Suprapubic skin (tissue), 4 donors: ENCODE results near the gene F7. TPM values are rescaled to one million over a fixed set of nuclear protein-coding genes. Genes with fewer than 3 reads are reported as not detected.
A peak's percentile ranks its signal among the peaks of the same experiment; 100 is the strongest.
"Not testable (repeated sequence)": the region's sequence is repeated elsewhere in the genome, so short reads cannot be mapped to it uniquely, and the experiment has no call there.

Source experiments
- DNase-seq, 2 donors: peaks; one replicate each; pipeline ENCODE4 v3.0.0-alpha.2; 2019; ENCODE audit warnings: low spot score in 2 of 2
- H3K27ac ChIP-seq: fragments of 200-600 bp; sonication (generic); one replicate; pipeline ENCODE4 v1.5.1; 2019
- H3K27me3 ChIP-seq: fragments of 200-600 bp; sonication (generic); one replicate; pipeline ENCODE4 v1.5.1; 2019
- H3K36me3 ChIP-seq: fragments of 200-600 bp; sonication (generic); one replicate; pipeline ENCODE4 v1.5.1; 2019
- H3K4me1 ChIP-seq: fragments of 200-600 bp; sonication (generic); one replicate; pipeline ENCODE4 v1.5.1; 2019
- H3K4me3 ChIP-seq: fragments of 200-600 bp; sonication (generic); one replicate; pipeline ENCODE4 v1.5.1; 2019; ENCODE audit warnings: mild to moderate bottlenecking
- H3K9me3 ChIP-seq: fragments of 200-600 bp; sonication (generic); one replicate; pipeline ENCODE4 v1.5.1; 2019
- EP300 ChIP-seq: sonication (generic); formaldehyde crosslinking; IDR thresholded peaks from one replicate; pipeline ENCODE4 v1.6.1; 2017; ENCODE audit warnings: antibody characterized with exemption
- POLR2A ChIP-seq, 2 donors: fragments of 450-650 bp; IDR thresholded peaks; one replicate each; pipeline ENCODE4 v1.6.1; 2017; ENCODE audit warnings: antibody characterized with exemption in 2 of 2, mild to moderate bottlenecking in 2 of 2, moderate library complexity in 2 of 2
- POLR2AphosphoS5 ChIP-seq, 3 donors: sonication (generic); formaldehyde crosslinking; IDR thresholded peaks; one replicate each; pipeline ENCODE4 v1.6.1; 2017; ENCODE audit warnings: antibody characterized with exemption in 3 of 3
- WGBS: methylation state at CpG from one replicate; pipeline ENCODE4 v1.1.5; 2018; 5-methylcytosine and 5-hydroxymethylcytosine counted together
- total RNA-seq, 4 donors: library from RNA; depleted of rRNA; stranded (reverse); fragments of >200 nt; gene quantifications; one replicate each; pipeline ENCODE4 v1.1.0, GENCODE V29; 2016
- TF ChIP-seq, protein P1 (sequence below), 2 donors: fragments of 200-600 bp in 1 of 2; fragments of 450-650 bp in 1 of 2; sonication (generic) in 1 of 2; IDR thresholded peaks; one replicate each; pipeline ENCODE4 v1.5.1; 2016 to 2019; ENCODE audit warnings: antibody characterized with exemption in 2 of 2, mild to moderate bottlenecking in 1 of 2, moderate library complexity in 1 of 2

F7 gene
- total RNA-seq, 4 donors from 2014 or later = not detected

- no peaks in the 10 kb centered on the region for H3K27me3 ChIP-seq
- H3K27ac ChIP-seq = no peak overlapping the region
- no peak for TF ChIP-seq EP300
- TF ChIP-seq POLR2AphosphoS5 (IDR thresholded peaks at IDR 0.05) = no peak
- no peak for TF ChIP-seq POLR2A (IDR thresholded peaks at IDR 0.05)
- TF ChIP-seq, protein P1, sequence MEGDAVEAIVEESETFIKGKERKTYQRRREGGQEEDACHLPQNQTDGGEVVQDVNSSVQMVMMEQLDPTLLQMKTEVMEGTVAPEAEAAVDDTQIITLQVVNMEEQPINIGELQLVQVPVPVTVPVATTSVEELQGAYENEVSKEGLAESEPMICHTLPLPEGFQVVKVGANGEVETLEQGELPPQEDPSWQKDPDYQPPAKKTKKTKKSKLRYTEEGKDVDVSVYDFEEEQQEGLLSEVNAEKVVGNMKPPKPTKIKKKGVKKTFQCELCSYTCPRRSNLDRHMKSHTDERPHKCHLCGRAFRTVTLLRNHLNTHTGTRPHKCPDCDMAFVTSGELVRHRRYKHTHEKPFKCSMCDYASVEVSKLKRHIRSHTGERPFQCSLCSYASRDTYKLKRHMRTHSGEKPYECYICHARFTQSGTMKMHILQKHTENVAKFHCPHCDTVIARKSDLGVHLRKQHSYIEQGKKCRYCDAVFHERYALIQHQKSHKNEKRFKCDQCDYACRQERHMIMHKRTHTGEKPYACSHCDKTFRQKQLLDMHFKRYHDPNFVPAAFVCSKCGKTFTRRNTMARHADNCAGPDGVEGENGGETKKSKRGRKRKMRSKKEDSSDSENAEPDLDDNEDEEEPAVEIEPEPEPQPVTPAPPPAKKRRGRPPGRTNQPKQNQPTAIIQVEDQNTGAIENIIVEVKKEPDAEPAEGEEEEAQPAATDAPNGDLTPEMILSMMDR (IDR thresholded peaks at IDR 0.05) = no peak
- no peaks in the 10 kb centered on the region for H3K9me3 ChIP-seq
- H3K36me3 ChIP-seq = peaks cover 53% of the 10 kb centered on the region
- peak; percentile 57 to 76 for DNase-seq
- WGBS = 95% methylated on average over 23 of the region's 42 CpGs
- peaks cover 2% of the 10 kb centered on the region for H3K4me1 ChIP-seq
- H3K4me3 ChIP-seq = no peak overlapping the region
These were observed 27.4 kb upstream of the F7 start for GRCh38 chr13:113077953-113078901.

- peak in 1 of 2 donors; percentile 32 for DNase-seq
- peaks cover 50% of the 10 kb centered on the region for H3K36me3 ChIP-seq
These were observed 26.4 kb upstream of the F7 start for GRCh38 chr13:113078902-113079780.

GRCh38 chr13:113079781-113080080, 25.9 kb upstream of the F7 start:
- H3K9me3 ChIP-seq, H3K27ac ChIP-seq, DNase-seq, H3K27me3 ChIP-seq, H3K4me3 ChIP-seq: not testable (repeated sequence)
- peaks cover 44% of the 10 kb centered on the region for H3K36me3 ChIP-seq
- H3K4me1 ChIP-seq = peaks cover 11% of the 10 kb centered on the region
- WGBS = 74% methylated on average over 9 of the region's 9 CpGs

More at GRCh38 chr13:113078902-113079780, 26.4 kb upstream of the F7 start:
- TF ChIP-seq POLR2AphosphoS5 (IDR thresholded peaks at IDR 0.05) (no peak), EP300 (no peak), POLR2A (IDR thresholded peaks at IDR 0.05) (no peak)
- TF ChIP-seq, protein P1 (IDR thresholded peaks at IDR 0.05) = no peak
- Histone ChIP-seq H3K27ac (no peak overlapping the region), H3K9me3 (no peaks in the 10 kb centered on the region), H3K4me1 (peaks cover 11% of the 10 kb centered on the region), H3K4me3 (no peak overlapping the region), H3K27me3 (no peaks in the 10 kb centered on the region)
- 78% methylated on average over 17 of the region's 27 CpGs for WGBS

- Histone ChIP-seq H3K4me3 (no peak overlapping the region), H3K27me3 (no peaks in the 10 kb centered on the region), H3K27ac (no peak overlapping the region), H3K4me1 (peaks cover 11% of the 10 kb centered on the region), H3K9me3 (no peaks in the 10 kb centered on the region), H3K36me3 (peaks cover 37% of the 10 kb centered on the region)
- 78% methylated on average over 4 of the region's 18 CpGs for WGBS
- TF ChIP-seq, protein P1 (IDR thresholded peaks at IDR 0.05) = no peak
- TF ChIP-seq EP300 = no peak
- no peak for TF ChIP-seq POLR2AphosphoS5 (IDR thresholded peaks at IDR 0.05)
- no peak for TF ChIP-seq POLR2A (IDR thresholded peaks at IDR 0.05)
- DNase-seq = no peak
These were observed 25.2 kb upstream of the F7 start for GRCh38 chr13:113080361-113080831.

DNA sequence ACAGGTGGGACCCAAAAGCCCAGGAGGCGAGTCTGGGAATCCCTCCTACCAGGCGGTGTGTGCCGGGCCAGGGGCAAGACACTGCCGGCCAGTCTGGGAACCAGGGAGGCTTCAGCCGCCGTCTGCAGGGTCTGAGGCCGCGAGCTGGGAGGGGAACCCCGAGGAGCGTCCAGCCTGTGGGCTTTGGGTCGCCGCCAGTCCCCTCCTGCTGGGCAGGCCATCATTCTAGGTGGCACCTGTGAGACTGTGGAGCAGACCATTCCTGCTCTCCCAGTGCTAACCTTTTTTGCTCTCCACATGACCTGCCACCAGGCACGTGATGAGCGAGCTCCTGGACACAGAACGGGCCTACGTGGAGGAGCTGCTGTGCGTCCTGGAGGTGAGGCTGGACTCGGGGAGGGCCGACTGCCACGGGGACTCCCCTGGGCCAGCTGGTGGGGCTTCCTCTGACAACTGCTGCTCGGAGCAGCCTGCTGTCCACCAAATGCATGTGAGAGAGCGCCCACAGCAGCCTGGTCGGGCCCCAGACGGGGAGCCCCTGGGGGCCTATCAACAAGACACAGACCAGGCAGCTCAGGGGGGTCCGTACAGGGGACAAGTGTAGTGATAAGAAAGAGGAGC, 24.6 kb upstream of the F7 start:
- Histone ChIP-seq H3K27ac (no peak overlapping the region), H3K36me3 (peaks cover 31% of the 10 kb centered on the region), H3K4me3 (no peak overlapping the region), H3K9me3 (no peaks in the 10 kb centered on the region), H3K27me3 (no peaks in the 10 kb centered on the region), H3K4me1 (peaks cover 11% of the 10 kb centered on the region)
- DNase-seq = no peak
- WGBS = 74% methylated on average over 5 of the region's 25 CpGs
- TF ChIP-seq EP300 (no peak), POLR2AphosphoS5 (IDR thresholded peaks at IDR 0.05) (no peak), POLR2A (IDR thresholded peaks at IDR 0.05) (no peak)
- TF ChIP-seq, protein P1 (IDR thresholded peaks at IDR 0.05) = no peak
